SK-MEL-5 (cell line): ENCODE data around the gene SLC25A18. TPM values are rescaled to one million over a fixed set of nuclear protein-coding genes. Genes with fewer than 3 reads are reported as not detected.
"Not testable (repeated sequence)": the region's sequence is repeated elsewhere in the genome, so short reads cannot be mapped to it uniquely, and the experiment has no call there.

Experiments
- DNase-seq: peaks from one replicate; pipeline ENCODE4 v3.0.0-alpha.2; 2016; ENCODE audit warnings: low read depth, low spot score
- in situ Hi-C: cut with HindIII; loops from 2 replicates; pipeline ENCODE4 v1.10.0; 2016; ENCODE audit warnings: low sequenced_read_pairs, high pct_unique_total_duplicates, low pct_unique_long_range_greater_than_20kb
- total RNA-seq: library from RNA; depleted of rRNA; stranded (reverse); fragments of >200 nt; shearing (Covaris generic); gene quantifications from 2 replicates; pipeline ENCODE4 v1.2.3, GENCODE V29; 2014

SLC25A18 gene
- total RNA-seq, 1 experiment from 2014 or later: not detected

DNA sequence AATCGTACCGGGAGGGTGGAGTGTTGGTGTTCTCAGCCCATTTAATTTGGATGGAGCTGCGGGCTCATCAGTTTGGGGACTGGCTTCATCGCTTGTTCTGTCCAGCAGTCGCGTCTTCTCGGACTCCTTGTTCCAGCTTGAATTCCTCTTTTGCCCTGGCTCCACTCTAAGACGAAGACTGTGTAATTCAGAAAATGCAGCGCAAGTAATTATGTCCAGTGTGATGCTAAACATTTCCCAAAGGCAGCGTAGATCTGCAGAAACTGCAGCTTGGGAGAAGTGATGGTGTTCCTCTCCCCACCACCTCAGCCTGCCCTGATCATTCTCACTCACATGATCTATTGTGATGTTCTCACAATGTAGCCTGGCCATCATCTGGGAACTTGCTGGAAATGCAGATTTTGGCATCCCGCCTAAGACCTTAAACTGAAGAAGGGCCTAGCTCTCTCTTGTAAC is 666 bp downstream of the SLC25A18 start:
- in situ Hi-C loops: no loop called here
- DNase-seq: no peak

GRCh38 chr22:17566016-17566687 is 2.9 kb downstream of the SLC25A18 start:
- in situ Hi-C loops, DNase-seq: not testable (repeated sequence)

GRCh38 chr22:17566776-17567175 is 3.5 kb downstream of the SLC25A18 start:
- DNase-seq: no peak
- in situ Hi-C loops: no loop called here

DNA sequence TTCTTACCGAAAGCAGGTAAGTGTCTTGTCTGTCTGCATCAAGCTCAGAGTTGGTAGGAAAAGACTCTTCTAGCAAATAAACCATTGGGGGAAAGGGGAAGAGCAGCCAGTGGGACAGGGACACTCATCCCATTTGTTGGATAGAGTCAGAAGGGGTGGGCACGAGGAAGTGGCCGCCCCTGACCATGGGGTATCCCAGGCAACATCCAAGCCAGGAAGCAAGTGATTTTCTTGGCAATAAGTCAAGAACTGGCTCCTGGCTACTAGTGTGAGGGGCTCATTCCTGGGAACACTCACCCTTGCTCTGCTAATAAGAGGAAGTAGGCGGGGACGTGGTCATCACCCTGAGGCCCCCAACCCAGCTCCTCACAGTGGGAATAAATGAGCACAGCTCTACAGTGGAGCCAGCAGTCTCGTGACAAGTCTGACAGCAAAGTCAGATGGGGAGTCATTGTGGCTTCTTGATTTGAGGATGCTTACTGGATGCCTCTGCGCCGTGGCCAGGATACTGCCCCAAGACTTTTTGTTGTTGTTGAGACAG is 6.7 kb downstream of the SLC25A18 start:
- in situ Hi-C loops: no loop called here
- DNase-seq: no peak

- DNase-seq: no peak
- in situ Hi-C loops: no loop called here
Observed at GRCh38 chr22:17570851-17571631, 7.7 kb downstream of the SLC25A18 start.

DNA sequence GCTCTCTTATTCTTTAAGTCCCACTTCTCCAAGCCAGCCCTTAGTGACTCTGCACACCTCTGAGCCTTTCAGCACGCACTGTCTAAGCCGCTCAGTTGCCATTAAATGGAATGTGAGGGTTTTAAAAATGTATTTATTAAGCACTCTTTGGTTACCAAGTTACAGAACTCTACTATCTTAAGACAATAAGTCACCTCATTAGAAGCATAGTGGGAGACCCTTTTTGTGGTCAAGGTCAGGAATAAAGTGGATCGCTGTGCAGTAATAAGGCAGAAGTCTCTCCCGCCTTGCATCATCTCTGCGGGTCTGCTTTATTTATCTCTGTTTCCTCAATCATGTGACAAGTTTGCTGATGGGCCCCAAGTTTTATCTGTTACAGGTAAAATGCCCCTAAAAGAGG is 11.9 kb downstream of the SLC25A18 start:
- in situ Hi-C loops: no loop called here
- DNase-seq: no peak

- in situ Hi-C loops: no loop called here
- no peak for DNase-seq
Observed at GRCh38 chr22:17575681-17576080, 12.4 kb downstream of the SLC25A18 start.

- in situ Hi-C loops: no loop called here
Observed at GRCh38 chr22:17576470-17576869, 13.2 kb downstream of the SLC25A18 start.

DNA sequence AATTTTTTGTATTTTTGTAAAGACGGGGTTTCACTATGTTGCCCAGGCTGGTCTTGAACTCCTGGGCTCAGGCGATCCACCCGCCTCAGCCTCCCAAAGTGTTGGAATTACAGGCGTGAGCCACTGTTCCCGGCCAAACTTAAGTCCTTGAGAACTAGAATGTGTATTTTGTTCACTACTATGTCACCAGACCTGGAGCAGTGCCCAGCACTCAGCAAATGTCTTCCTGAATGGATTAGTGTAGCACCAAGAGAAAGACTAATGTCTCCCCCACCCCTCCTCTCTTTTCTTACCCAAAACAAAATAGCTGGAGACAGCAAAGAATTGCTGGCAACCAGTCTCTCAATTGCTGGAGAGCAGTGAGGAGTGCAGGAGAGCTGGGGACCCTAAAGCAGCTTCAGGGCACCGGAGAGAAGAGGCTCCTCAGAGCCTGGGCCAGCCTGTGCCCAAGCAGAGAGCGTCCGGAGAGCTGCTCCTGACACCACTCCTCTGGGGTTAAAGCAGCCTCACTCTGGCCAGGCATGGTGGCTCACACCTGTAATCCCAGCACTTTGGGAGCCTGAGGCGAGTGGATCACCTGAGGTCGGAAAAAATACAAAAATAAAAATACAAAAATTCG is 14.9 kb downstream of the SLC25A18 start:
- in situ Hi-C loops: no loop called here
- DNase-seq: peak; percentile 86

More at GRCh38 chr22:17576470-17576869, 13.2 kb downstream of the SLC25A18 start:
- DNase-seq: peak; percentile 37

GRCh38 chr22:17579535-17579981 is 16.3 kb downstream of the SLC25A18 start:
- in situ Hi-C loops: no loop called here
- no peak for DNase-seq

GRCh38 chr22:17580441-17581031 is 17.2 kb downstream of the SLC25A18 start:
- DNase-seq: no peak
- in situ Hi-C loops: no loop called here

- DNase-seq: no peak
- in situ Hi-C loops: no loop called here
Observed at GRCh38 chr22:17581056-17581455, 17.8 kb downstream of the SLC25A18 start.

DNA sequence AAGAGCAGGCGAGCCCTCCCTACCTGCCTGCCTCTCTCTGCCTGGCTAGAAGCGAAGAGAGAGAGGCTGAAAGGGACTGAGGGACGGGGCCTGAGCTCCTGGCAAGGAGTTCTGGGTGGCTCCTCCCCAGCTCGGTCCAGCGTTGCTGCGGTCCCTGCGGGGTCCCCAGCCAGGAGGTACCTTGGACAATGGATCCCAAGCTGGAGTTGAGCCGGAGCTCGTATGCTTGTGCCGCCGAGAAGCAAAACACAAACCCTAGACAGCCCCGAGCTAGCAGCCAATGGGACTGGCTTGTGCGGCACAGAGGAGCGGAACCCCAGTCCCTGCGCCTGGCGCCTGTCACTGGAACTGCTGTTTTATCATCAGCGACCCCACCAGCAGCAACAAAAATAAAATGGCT is 18.3 kb downstream of the SLC25A18 start:
- DNase-seq: no peak
- in situ Hi-C loops: no loop called here

DNA sequence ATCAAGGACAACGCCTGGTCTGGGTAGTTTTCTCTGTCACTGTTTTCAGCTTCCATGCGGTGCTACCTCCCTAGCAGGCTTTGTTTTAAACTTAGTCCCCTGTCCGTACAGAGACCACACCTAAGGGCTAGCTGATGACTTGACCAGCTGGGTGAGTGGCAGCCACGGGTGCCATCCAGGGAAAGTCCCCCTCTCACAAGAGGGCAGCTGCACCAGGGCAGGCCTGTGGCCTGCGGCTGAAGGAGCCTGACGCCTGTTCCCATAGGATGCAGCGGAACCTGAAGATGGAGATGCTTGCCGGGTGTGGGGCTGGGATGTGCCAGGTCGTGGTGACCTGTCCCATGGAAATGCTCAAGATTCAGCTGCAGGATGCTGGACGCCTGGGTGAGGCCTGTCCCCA is 19.9 kb downstream of the SLC25A18 start:
- in situ Hi-C loops: no loop called here
- DNase-seq: no peak

DNA sequence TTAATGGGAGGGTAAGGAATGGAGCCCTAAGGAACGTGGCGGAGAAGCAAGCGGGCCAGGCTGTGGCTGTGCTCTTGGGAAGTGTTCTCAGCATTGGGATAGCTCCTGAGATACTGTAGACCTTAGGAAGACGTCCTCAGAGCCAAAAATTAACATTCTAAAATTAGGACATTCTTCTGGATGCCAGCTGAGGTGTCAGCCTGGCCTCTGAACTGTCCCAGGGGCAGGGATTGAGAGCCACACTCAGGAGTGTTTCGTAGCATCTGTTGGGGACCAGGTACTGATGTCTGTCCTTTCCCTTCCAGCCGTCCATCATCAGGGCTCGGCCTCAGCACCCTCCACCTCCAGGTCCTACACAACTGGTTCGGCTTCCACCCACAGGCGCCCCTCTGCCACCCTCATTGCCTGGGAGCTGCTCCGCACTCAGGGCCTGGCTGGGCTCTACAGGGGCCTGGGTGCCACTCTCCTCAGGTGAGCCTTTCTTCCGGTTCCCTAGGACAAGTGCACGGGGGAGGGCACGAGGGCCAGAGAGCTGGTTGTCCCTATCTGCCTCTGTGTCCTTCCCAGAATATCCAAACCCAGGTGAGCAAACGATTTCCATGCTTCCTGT is 23.6 kb downstream of the SLC25A18 start:
- in situ Hi-C loops: no loop called here
- DNase-seq: no peak

DNA sequence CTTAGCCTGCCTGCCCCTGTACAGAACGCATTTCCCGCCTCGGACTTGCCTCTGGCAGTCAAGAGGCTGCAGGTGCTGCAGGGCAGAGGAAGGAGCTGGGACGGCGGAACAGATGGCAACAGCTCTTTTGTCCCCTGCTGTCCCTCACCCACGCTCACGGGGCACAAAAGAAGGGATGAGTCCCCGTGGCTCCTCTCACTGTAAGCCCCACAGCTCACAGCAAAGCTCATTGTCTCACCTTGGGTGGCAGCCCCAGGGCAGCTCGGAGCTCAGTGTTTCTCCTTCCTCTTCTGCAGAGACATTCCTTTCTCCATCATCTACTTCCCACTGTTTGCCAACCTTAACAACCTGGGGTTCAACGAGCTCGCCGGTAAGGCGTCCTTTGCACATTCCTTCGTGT is 24.3 kb downstream of the SLC25A18 start:
- no peak for DNase-seq
- in situ Hi-C loops: no loop called here

- no peak for DNase-seq
- in situ Hi-C loops: no loop called here
Observed at GRCh38 chr22:17588606-17589005, 25.3 kb downstream of the SLC25A18 start.
